HK-2 (cell line): ENCODE measurements around the gene KDM1A.
"Not testable (repeated sequence)": the region's sequence is repeated elsewhere in the genome, so short reads cannot be mapped to it uniquely, and the experiment has no call there.

Experiments
- DNase-seq: peaks from one replicate; pipeline ENCODE4 v3.0.0-alpha.2; 2018; ENCODE audit not compliant: unreplicated experiment

Gene KDM1A

GRCh38 chr1:23019094-23019862 is at the start of gene KDM1A:
TSS of gene KDM1A (plus strand) at chr1:23019468. CDS start at chr1:23019597, 129 bp downstream.
- DNase-seq = peak; percentile 99

- DNase-seq = no peak
Observed at GRCh38 chr1:22970096-22970495, 49.2 kb upstream of the KDM1A start.

GRCh38 chr1:22971161-22971560 is 48.1 kb upstream of the KDM1A start:
- DNase-seq = no peak

GRCh38 chr1:22971611-22972405 is 47.5 kb upstream of the KDM1A start:
- no peak for DNase-seq

DNA sequence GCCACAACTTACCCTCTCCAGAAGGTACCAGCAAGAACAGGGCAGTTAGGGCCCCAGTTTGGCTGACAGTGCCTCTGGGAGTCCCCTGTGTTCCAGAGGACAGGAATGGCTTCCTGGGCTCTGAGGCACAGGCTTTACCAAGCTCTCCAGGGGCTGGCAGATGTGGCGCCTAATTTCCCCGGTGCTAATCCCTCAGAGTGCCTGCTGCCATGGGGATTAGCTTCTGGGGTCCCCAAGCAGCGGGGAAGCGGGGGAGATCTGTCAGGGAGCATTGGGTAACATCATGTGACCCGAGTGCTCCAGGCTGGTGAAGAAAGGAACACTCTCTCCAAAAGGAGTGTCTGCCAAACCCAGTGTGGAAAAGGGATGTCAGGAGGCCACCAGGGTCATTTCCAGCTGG is 46.5 kb upstream of the KDM1A start, which contains the start of gene LACTBL1:
Gene LACTBL1, minus strand, starts transcription at position 107 of the 400 bp plus-strand sequence. CDS start 550 bp downstream, outside the sequence.
- DNase-seq = no peak

- no peak for DNase-seq
Observed at GRCh38 chr1:22975694-22976093, 43.6 kb upstream of the KDM1A start.

DNA sequence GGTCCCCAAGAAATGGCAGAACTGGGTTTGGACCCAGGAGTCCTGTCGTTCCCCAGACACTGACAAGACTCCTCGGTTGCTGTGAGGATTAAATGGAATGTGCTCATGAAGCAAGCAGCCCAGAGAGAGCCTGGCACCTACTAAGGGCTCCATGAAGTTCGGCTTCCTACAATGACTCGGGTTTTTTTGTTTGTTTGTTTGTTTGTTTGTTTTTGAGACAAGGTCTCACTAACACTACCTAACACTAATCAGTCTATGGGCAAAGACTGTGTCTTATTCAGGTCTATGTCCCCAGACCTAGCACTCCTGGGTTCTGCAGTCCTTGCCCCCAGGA is 43.2 kb upstream of the KDM1A start:
- no peak for DNase-seq

- peak; percentile 81 for DNase-seq
Observed at GRCh38 chr1:22976461-22977243, 42.6 kb upstream of the KDM1A start.

DNA sequence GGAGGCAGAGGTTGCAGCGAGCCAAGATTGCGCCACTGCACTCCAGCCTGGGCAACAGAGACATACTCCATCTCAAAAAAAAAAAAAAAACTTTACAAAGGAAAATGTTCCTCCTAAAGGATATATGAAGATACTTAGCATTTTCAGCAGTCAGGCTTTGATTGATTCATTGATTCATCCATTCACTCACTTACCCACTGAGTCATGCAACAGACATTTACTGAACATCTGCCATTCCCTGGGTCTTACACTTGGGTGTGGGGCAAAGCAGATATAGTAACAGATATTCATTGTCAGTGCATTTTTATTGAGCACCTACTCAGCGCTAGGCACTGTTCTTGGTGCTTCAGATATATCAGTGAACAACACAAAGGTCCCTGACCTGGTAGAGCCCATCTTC is 41.0 kb upstream of the KDM1A start:
- DNase-seq = no peak

- DNase-seq = not testable (repeated sequence)
Observed at GRCh38 chr1:22980471-22980790, 38.8 kb upstream of the KDM1A start.

- no peak for DNase-seq
Observed at GRCh38 chr1:22983944-22984343, 35.3 kb upstream of the KDM1A start.

GRCh38 chr1:22992384-22992783 is 26.9 kb upstream of the KDM1A start:
- not testable (repeated sequence) for DNase-seq

DNA sequence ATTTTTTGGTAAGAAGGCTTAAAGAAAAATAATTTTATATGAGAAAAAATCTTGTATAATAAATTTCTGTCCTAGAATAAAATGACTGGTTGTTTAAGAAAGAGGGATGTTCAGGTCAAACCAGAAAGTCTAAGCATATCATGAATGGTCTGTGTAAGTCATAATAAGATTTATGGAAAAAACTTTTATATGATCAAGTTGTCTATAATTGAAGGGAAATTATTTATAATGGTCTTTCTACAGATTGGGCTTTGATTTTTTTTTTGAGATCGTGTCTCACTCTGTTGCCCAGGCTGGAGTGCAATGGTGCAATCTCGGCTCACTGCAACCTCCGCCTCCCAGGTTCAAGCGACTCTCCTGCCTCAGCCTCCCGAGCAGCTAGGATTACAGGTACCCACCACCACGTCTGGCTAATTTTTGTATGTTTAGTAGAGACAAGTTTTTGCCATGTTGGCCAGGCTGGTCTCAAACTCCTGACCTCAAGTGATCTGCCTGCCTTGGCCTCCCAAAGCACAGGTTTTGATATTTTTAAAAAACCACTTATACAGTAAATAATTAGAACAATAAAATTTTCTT is 26.0 kb upstream of the KDM1A start:
- not testable (repeated sequence) for DNase-seq

- no peak for DNase-seq
Observed at GRCh38 chr1:22995774-22996173, 23.5 kb upstream of the KDM1A start.

DNA sequence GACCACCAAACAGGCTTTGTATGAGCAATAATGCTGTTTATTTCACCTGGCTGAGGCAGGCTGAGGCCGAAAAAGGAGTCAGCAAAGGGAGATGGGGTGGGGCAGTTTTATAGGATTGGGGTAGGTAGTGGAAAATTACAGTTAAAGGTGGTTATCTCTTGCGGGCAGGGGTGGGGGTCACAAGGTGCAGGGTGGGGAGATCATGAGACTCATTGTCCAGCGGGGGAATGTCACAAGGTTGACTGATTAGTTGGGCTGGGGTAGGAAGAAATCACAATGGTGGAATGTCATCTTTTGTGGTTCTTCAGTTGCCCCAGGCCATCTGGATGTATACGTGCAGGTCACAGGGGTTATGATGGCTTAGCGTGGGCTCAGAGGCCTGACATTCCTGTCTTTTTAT is 21.7 kb upstream of the KDM1A start:
- not testable (repeated sequence) for DNase-seq

GRCh38 chr1:23000133-23000532 is 19.1 kb upstream of the KDM1A start:
- DNase-seq = not testable (repeated sequence)

GRCh38 chr1:23002218-23002617 is 17.1 kb upstream of the KDM1A start:
- DNase-seq = not testable (repeated sequence)

DNA sequence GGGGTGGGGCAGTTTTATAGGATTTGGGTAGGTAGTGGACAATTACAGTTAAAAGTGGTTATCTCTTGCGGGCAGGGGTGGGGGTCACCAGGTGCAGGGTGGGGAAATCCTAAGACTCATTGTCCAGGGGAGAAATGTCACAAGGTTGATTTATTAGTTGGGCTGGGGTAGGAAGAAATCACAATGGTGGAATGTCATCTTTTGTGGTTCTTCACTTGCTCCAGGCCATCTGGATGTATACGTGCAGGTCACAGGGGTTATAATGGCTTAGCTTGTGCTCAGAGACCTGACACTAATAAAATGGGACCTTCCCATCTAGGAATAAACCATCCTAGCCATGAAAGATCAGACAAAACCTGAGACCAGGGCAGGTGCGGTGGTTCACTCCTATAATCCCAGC is 15.2 kb upstream of the KDM1A start:
- no peak for DNase-seq

- DNase-seq = not testable (repeated sequence)
Observed at GRCh38 chr1:23004769-23005168, 14.5 kb upstream of the KDM1A start.

GRCh38 chr1:23007106-23007505 is 12.2 kb upstream of the KDM1A start:
- no peak for DNase-seq

GRCh38 chr1:23008901-23009300 is 10.4 kb upstream of the KDM1A start:
- DNase-seq = no peak

GRCh38 chr1:23010025-23010424 is 9.2 kb upstream of the KDM1A start:
- DNase-seq = not testable (repeated sequence)
